ENCODE results near the gene ULK2.
A peak's percentile ranks its signal among the peaks of the same experiment; 100 is the strongest.

ULK2 gene

GRCh38 chr17:19747829-19748806 is 119.6 kb downstream of the ULK2 start, which contains the start of gene ALDH3A1:
TSS of gene ALDH3A1 (minus strand) at chr17:19748298. CDS start at chr17:19745129, 3,169 bp downstream.
- DNase-seq (ENCODE audit: low read depth in 2 of 3, low spot score in 1 of 3): no peak

DNA sequence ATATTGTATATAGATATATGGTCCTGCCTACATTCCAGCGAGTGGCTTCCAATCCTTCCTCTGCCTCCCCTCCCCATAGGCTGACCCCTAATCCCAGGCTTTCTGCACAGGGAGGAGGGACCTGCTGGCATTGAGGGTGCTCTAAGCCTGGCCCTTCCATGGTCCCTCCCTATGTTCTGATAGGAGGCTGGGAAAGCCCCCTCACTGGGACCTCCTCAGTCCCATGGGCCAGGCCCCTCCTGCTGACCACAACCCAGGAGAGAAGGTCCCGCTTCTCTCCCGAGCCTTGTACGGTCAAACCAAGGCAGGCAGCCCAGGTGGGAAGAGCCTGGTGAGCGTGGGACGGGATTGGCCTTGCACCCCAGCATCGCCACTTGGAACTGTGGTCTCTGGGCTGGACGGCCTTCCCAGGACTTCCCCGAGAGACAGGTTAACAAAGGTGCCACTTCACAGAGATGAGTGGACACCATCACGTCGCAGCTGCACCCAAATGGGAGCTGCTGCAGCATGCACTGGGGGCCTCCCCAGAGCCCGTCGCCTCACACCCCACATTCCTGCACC is 120.5 kb downstream of the ULK2 start:
- no peak for DNase-seq (ENCODE audit: low read depth in 2 of 3, low spot score in 1 of 3)

DNA sequence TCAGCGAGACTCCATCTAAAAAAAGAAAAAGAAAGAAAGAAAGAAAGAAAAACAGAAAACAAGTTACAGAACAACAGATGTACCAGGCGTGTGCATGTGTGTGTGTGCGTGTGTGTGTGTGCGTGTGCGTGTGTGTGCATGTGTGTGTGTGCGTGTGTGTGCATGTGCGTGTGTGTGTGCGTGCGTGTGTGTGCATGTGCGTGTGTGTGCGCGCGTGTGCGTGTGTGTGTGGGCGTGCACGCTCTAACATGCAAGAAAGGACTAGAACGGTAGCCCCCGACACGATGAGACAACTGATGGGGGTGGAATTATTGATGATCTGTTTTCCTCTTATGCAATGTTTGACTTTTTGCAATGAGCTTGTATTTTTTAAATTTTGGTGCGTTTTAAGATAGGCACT is 121.2 kb downstream of the ULK2 start:
- DNase-seq (ENCODE audit: low read depth in 2 of 3, low spot score in 1 of 3): no peak

DNA sequence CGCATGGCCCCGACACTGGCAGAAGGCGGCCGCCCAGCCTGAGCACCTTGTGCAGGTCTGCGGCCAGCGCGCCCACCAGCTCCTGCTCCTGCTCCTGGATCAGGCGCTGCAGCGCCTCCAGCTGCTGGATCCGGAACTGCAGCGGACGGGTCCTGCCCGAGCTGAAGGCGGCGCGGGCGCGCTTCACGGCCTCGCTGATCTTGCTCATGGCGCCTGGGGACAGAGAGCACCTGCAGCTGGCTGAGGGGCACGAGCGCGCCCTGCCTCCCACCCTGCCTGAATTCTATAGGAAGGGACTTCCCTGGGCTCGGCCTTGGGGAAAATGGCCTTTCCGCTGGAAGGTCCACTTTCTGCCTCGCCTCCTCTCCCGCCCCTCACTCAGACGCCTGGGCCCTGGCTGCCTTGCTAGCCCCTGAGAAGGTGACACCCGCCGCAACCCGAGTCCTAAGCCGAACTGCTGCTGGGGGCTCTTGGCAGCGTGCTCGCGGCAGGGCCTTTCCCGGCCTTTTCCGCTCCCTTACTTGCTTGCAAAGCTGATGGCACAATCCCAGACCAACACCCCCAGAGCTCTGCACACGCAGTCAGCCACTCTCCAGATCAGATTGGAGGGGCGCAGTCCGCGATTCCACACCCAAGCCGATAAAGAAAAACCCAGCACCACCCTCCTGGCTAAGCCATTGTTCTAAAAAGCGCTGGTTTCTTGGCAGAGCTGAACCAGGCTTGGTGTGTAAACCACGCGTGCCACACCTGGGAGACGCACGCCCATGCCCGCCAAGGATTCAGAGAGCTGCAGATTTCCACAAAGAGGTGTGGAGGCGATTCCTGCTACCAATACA is 122.6 kb downstream of the ULK2 start:
- DNase-seq (ENCODE audit: low read depth in 2 of 3, low spot score in 1 of 3): peak; percentile 80 to 94 (median 80)

DNA sequence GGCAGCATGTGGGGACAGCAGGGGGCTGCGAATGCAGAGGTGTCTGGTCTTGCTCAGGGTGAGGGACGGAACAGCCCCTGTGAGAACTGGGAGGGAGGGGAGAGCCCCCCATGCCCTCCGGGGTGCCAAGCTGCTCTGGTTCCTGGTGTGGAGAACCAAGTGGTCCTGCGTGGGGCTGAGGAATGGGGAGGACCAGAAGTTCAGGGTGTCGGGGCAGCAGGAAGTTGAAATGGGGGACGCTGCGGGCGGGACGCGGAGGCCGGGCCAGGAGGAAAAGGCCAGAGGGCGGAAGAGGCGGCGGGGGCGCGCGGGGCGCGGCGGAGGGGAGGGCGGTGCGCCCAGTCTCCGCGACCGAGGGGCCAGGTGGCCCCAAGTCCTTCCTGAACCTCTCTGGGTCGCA is 123.2 kb downstream of the ULK2 start:
- DNase-seq (ENCODE audit: low read depth in 2 of 3, low spot score in 1 of 3): no peak

DNA sequence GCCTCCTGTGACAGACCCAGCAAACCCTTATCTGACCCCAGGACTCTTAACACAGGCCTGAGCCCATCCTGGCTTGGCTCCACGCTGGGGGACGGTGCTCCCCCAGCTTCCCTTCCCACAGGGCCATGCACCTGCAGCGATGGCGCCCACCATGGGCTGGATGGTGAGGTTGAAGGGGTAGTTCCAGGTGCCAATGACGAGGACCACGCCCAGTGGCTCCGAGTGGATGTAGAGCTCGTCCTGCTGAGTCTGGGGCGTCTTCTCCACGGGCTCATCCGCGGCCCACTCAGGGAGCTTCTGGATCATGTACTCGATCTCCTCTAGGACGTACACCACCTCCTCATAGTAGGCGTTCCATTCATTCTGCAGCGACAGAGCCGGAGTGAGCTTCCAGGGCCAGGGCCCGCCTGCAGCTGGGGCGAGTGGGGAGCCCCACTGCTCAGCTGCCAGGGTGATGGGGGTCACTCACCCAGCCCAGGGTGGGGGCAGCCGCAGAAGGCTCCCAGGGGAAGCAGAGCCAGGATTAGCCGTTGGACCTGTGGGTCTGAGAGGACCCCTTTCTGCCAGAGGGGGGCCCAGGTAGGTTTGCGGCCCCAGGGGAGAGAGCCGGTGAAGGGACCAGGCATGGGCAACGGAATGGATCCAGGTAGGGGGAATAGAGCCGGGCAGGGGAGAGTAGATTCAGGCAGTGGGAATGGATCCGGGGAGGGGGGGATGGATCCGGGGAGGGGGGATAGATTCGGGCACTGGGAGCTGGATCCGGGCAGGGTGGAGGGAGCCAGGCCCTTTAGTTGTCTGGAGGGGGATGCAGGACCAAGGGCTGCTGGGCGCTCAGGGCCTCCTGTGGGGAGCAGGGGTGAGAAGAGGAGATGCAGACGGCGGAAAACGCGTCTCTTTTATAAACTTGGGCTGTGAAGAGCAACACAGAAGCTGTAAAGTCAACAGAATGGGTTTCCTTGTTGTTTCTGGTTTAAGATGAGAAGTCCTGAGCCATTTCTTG is 124.3 kb downstream of the ULK2 start:
- DNase-seq (ENCODE audit: low read depth in 2 of 3, low spot score in 1 of 3): no peak

GRCh38 chr17:19742495-19742894 is 125.2 kb downstream of the ULK2 start:
- DNase-seq (ENCODE audit: low read depth in 2 of 3, low spot score in 1 of 3): no peak

DNA sequence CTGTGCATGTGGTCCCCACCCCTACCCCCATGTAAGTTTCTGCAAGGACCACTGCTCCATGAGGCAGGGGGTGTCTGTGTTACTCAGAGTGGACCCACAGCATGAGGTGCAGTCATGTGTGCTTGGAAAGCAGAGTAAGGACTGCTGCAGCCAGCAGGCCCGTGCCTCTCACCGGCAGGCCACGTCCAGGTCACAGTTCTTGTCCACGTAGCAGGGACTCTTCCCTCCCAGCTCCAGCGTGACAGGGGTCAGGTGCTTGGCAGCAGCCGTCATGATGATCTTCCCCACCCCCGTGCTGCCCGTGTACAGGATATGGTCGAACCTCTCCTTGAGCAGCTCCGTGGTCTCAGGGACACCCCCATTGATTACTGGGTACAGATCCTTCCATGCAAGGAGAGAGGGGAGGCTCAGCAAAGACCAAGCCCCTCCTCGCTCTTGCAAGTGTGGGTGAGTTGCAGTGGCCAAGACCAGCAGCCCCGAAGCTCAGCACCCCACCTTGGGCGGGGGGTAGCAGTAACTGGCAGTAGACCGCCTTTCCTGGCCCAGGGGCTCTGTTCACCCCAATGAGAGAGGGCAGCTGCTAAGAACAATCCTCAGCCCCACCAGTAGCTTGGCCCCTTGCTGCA is 125.8 kb downstream of the ULK2 start:
- no peak for DNase-seq (ENCODE audit: low read depth in 2 of 3, low spot score in 1 of 3)

DNA sequence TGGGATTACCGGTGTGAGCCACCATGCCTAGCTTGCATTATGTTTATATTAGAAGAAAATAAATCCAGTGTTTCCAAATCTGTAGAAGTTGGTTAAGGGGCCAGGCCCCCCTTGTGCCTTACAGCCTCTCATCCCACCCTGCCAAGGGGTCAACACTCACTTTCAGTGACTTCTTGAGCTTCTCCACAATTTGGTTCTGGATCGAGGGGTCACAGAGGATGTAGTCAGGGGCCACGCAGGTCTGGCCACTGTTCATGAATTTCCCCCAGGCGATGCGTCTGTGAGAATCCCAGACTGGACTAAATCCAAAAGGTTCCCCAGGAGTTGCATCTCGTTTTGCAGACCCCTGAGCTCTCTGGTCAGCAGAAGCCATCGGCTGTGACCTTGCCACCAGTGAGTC is 126.8 kb downstream of the ULK2 start:
- DNase-seq (ENCODE audit: low read depth in 2 of 3, low spot score in 1 of 3): no peak

- no peak for DNase-seq (ENCODE audit: low read depth in 2 of 3, low spot score in 1 of 3)
These were observed 128.2 kb downstream of the ULK2 start for GRCh38 chr17:19739241-19740201.

DNA sequence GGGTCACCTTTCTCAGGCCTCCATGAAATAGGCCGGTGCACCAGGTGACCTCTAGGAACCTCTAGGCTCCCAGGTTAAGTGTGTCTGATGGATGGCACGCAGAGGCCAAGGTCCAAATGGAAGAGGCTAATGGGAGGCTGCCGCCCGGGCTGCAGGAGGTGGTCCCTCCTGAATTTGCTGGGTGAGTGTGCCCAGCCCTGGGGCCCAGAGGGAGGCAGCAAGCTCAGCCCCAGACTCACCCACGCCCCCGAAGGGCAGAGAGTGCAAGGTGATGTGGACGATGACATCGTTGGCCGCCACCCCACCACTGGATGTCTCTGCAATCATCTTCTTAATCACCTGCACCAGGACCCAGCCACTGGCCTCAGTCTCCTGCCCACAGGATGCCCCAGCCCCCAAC is 129.0 kb downstream of the ULK2 start:
- no peak for DNase-seq (ENCODE audit: low read depth in 2 of 3, low spot score in 1 of 3)

- no peak for DNase-seq (ENCODE audit: low read depth in 2 of 3, low spot score in 1 of 3)
These were observed 129.7 kb downstream of the ULK2 start for GRCh38 chr17:19738073-19738449.

DNA sequence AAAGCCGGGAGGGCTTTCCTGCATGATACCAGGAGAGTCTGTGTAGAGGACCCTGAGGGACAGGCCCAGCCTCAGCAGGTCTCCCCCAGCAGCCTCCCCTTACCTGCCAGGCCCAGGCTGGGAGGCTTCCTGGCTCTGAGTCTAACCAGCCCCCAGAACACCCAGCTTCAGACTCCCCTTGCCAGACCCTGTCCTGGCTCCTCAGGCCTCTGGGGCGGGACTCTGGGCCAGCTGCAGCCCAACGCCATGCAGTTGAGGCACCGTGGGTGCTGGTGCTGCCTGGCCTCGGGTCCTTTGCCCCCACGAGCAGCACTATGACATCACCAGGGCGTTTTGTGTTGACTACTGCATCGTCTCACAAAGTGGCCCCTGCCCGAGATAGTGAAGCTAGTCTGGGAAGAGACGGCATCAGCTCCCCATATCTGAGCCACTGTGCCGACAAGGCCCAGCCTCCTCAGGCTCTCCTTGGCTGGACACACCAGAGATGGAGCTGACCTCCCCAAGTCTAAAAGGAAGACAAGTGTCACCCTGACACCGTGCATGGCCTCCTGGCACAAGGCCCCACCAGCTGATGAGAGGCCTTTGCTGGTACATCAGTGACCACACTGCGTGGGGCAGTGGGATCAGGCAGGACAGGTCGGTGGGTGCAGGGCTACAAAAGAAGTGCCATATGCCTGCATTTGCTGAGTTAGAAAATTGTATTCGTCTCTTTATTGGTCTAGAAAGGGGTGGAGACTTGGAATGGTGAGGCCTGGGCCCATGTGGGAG is 130.2 kb downstream of the ULK2 start:
- no peak for DNase-seq (ENCODE audit: low read depth in 2 of 3, low spot score in 1 of 3)

DNA sequence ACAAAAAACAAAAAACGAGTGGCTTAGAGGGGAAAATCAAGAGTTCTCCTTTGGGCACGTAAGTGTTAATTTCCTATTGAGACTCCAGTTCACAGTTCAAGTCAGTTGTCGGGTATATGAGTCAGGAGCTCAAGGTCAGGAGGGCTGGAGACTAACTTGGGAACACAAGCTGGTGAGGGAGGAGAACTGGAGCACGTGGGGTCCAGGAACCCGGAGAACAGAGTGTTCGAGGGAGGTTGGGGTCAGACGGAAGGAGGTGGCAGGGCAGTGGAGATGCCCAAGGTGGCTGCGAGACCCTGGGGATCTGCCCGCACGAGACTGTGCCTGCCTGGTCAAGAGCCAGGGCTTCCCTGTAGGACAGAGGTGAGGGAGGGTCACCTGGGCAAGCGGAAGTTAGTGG is 131.7 kb downstream of the ULK2 start:
- no peak for DNase-seq (ENCODE audit: low read depth in 2 of 3, low spot score in 1 of 3)

GRCh38 chr17:19733953-19734526 is 133.7 kb downstream of the ULK2 start:
- no peak for DNase-seq (ENCODE audit: low read depth in 2 of 3, low spot score in 1 of 3)

DNA sequence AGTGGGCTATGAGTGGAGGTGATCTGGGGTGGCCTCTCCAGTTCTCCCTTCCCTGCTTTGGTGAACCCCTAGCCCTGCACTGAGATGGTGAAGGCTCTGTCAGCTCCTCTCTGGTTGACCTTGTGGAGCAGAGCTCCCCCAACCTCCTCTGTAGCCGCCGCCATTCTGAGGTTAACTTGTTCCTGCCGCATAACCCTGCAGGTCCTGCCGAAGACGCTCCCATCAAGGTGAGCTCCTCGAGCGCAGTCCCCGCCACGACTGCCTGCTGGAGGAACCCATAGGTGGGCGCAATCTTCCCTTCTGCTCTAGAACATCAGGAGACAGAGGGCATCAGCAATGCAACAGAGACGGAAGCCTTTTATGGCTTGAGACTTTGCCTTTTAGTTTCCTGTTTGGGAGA is 136.1 kb downstream of the ULK2 start:
- no peak for DNase-seq (ENCODE audit: low read depth in 2 of 3, low spot score in 1 of 3)

- DNase-seq (ENCODE audit: low read depth in 2 of 3, low spot score in 1 of 3): no peak
These were observed 136.9 kb downstream of the ULK2 start for GRCh38 chr17:19730843-19731242.

- no peak for DNase-seq (ENCODE audit: low read depth in 2 of 3, low spot score in 1 of 3)
These were observed 137.8 kb downstream of the ULK2 start for GRCh38 chr17:19729900-19730299.
